SIG-M5 treated with dmso at 0.1 percent for 504 hours (cell line): ENCODE results near the gene TMEM170B.
A peak's percentile ranks its signal among the peaks of the same experiment; 100 is the strongest.
"Not testable (repeated sequence)": the region's sequence is repeated elsewhere in the genome, so short reads cannot be mapped to it uniquely, and the experiment has no call there.

Source experiments
- DNase-seq: peaks from one replicate; lab custom pipeline; 2025; ENCODE audit not compliant: unreplicated experiment; lab: John Stamatoyannopoulos, UW

The TMEM170B gene

GRCh38 chr6:11527274-11527870 is 10.2 kb upstream of the TMEM170B start:
- DNase-seq = no peak

DNA sequence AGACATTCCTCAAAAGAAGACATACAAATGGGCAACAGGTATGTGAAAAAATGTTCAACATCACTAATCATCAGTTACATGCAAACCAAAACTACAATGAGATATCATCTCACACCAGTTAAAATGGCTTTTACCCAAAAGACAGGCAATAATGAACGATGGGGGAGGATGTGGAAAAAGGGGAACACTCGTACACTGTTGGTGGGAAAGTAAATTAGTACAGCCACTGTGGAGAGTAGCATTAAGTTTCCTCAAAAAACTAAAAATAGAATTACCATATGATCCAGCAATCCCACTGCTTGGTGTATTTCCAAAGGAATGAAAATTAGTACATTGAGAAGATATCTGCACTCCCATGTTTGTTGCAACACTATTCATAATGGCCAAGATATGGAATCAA is 8.6 kb upstream of the TMEM170B start:
- DNase-seq = no peak

- no peak for DNase-seq
Measured at GRCh38 chr6:11532097-11532496, 5.5 kb upstream of the TMEM170B start.

GRCh38 chr6:11534561-11534960 is 3.0 kb upstream of the TMEM170B start:
- DNase-seq = no peak

GRCh38 chr6:11535801-11536230 is 1.7 kb upstream of the TMEM170B start:
- peak; percentile 78 for DNase-seq

DNA sequence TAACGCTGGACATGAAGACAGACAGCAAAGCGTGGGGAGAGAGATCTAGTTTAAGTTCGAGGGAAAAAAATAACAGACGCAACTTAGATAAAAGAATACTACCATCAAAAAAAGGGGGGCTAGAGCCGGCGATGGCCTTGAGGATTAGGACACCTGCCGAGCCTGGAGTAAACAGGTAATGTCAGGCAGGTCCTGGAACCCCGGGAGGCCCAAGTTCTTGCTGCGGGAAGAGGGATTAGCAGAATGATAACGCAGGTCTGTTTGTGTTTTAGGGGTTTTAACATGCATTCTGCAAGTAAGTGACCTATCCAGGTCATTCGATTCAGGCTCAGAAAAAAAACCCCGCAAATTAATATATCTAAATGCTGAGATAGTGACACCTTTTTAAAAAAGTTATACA is 754 bp upstream of the TMEM170B start:
- DNase-seq = no peak

DNA sequence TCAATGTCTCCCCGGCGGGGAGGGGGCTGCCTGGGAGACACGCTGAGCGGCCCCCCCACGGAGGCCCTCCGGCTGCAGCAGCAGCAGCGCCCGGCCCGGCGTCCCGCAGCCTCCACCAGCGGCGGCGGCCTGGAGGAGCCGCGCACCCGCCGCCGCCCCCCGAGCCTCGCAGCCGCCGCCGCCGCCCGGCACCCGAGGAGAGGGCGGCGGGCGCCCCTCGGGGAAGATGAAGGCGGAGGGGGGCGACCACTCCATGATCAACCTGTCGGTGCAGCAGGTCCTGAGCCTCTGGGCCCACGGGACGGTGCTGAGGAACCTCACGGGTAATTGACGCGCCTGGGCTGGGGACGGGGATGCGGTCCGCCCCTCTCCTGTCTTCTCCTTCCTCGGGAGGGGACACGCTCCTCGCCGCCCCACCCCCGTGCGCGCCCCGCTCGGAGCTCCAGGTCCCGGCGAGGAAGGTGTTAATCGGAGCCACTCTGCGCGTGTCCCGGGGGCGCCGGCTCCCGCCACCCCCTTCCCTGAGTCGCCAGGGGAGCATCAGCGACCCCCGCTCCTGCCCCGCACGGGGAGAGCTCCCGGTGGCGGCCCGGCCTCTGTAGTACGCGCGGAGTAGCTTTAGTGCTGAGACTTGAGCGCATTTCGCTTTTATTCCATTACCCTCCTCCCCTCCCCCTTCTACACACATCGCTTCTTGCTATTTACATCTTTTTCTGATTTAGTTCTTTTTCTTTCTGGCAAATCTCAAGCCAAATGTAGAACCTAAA is 686 bp downstream of the TMEM170B start:
- DNase-seq = peak; percentile 48

DNA sequence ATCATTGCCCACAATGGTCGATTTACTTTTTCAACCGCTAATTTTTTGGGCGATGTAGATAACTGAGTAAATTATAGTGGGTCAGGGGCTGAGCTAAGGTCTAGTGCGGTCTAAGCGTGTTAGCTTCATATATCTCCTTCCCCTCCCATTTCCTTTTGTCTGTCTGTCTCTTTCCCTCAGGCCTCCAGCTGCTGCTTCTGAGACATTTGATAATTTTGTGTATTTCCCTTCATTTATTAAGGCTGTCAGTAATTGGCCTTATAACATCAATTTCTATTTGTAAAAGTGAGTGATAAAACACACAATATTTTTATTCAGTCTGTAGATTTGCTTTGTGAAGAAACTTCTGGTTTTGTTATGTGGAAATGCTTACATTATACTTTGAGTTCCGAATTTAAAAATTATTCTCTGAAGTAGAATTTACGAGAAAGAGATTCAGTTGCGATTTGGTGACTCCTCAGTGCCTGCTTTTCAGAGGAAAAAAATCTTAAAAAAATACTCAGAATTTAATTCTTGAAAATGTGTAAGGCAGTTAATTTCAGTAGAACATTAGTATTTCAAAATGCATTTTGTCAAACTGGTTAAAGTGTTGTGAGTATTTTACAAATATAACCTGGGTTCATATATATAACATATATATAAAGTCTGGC is 1.4 kb downstream of the TMEM170B start:
- DNase-seq = peak; percentile 56

DNA sequence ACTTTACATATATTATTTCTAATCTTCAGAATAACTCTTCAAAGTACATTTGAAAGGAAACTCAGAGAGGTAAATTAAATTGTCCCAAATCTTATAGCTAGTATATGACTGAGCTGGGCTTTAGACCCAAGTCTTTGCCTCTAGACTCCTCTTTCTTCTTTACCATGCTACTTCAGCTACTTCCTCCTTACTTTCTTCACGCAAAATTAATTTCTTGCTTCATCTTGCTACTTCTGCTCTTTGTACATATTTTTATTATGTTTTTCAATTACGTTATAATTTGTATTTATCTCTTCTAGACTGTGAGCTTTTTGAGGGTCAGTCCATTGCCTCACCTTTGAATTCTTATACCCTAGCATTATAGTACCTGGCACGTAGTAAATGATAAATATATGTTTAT is 5.3 kb downstream of the TMEM170B start:
- DNase-seq = peak; percentile 24

DNA sequence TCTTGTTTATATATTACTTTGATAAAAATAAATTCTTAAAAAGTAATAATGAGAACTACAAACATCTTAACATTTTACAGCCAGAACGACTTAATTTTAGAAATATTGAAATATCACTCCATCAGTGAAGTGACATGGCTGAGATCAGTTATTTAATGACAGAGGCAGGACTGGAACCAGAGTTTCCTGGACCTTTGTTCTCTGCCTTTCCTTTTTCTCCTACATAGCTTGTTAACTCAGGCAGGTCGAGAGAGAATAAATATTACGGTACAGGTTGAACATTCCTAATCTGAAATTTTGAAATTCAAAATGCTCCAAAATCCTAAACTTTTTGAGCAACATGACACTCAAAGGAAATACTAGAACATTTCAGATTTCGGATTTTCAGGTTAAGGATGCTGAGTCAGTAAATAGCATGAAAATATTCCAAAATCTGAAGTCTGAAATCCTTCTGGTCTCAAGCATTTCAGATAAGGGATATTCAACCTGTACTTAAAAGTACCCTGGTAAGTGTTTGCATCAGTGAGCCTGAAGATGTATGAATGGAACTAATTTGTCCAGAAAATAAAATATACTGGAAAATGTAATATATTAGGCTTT is 6.5 kb downstream of the TMEM170B start:
- no peak for DNase-seq

DNA sequence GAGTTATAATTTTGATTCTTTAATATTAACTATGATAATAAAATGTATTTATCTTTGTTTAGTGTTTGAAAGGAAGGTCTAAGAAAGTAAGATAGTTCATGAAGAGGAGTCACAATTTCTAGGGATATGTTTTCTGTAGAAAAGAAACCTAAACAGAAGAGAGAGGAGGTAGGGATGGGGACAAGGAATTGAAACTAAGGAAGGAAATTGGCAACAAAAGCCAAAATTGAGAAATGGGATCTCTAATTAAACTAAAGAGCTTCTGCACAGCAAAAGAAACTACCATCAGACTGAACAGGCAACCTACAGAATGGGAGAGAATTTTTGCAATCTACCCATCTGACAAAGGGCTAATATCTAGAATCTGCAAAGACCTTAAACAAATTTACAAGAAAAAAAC is 10.3 kb downstream of the TMEM170B start:
- DNase-seq = peak; percentile 67

- DNase-seq = not testable (repeated sequence)
Measured at GRCh38 chr6:11548578-11548977, 11.0 kb downstream of the TMEM170B start.

GRCh38 chr6:11551053-11551452 is 13.5 kb downstream of the TMEM170B start:
- no peak for DNase-seq

- DNase-seq = peak; percentile 89
Measured at GRCh38 chr6:11552442-11552841, 14.9 kb downstream of the TMEM170B start.

DNA sequence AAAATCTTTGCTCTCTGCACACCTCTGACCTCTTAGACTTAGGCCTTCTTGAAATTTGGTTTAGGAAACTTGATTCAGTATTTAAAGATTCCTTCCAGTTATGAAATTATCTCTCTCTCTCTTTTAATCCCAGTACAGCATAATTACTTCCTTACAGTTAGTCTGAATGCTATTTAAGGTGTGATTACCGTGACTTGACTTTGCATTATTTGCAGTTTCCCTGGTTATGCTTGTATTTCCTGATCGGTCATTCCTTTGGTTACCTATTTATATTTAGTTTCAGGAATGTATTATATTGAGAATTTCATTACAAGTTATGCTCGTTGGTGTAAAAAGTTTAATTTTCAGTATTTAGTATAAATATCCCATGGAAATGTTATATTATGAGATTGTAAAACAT is 16.3 kb downstream of the TMEM170B start:
- DNase-seq = no peak

DNA sequence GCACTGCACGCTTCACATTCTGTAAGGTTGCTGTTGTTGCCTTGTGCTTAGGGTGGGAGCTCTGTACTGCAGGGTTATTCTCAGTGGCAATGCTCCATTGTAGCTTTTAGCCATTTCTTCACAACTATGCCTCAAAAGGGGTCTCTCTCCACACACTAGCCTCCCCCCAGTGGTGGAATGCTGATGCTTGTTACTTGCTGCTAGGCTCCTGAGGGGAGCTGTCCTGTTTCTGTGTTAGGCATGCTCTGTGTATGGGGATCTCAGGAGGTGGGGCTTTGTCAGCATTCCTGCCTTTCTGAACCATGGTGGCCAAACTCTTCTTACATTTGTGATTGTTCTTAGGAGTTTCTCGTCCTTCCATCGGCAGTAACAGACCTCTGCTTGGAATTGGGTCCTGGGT is 18.8 kb downstream of the TMEM170B start:
- no peak for DNase-seq

- no peak for DNase-seq
Measured at GRCh38 chr6:11563793-11564192, 26.2 kb downstream of the TMEM170B start.

- no peak for DNase-seq
Measured at GRCh38 chr6:11566609-11567008, 29.1 kb downstream of the TMEM170B start.

DNA sequence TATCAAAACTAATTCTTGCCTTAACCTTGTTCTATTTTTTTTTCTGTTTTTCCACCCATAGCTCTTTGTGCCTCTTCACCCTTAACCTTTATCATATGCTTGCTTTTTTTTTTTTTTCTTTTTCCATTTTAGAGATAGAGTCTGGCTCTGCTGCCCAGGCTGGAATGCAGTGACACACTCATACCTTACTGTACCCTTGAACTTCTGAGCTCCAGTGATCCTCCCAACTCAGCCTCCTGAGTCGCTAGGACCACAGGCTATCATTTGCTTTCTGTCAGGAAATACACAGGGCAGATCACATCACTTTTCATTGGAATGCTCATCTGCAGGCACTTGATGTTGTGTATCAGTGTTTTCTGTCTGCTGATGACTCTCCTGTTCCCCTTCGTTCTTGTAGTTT is 33.5 kb downstream of the TMEM170B start:
- DNase-seq = no peak

DNA sequence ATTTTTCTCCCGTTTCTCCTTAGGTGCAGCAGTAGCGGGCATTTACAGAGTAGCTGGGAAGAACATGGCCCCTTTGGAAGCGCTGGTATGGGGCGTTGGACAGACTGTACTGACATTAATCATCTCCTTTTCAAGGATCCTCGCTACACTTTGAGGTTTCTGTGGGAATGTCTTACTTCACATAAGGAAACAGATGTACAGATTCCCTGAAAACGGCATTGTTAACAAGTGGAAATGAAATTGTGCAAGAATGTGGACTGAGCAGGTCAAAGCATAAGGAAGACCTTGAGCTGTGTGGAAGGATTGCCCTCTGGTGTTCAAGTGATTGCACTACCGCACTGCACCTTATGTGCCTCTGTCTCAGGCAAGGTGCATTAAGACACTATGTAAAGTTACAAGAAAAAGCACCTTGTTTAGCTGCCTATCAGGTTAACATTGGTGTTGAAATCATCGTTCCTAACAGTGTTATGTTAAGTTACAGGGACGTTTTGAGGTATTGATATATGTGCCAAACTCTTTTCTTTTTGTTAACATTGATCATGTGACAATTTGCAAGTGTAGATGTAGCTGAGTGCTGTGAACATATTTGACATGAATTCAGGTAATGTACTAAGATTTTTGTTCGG is 38.0 kb downstream of the TMEM170B start:
- peak; percentile 80 for DNase-seq

DNA sequence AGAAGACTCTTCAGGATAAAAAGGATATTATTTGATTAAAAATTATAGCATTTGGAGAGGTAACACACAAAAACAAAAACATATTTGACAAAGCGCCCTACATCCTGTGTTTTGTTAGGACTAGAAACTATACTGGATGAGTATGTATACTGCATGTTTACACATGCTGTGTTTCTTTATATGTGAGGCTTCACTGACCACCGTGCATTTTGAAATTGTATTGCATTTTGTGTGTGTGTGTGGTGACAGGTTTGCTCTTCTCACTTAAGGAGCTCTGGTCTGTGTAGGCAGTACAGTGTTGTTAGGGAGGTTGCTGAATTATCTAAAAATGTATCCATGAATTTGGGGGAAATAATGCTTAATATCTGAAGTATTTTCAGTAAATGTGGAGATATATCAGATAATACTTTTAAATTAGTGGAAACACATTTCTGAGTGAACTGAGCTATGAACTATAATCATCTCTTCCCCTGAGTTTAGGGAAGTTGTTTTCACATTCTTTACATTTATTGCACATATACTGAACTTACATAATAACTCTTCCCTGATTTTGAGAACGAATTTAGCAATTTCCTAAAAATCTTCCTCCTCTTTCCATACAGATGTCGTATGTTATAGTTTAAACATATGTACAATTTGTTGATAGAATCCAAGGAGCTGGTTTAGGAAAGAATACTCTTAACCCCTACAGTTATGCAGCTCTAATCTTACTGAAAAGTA is 43.3 kb downstream of the TMEM170B start:
- DNase-seq = peak; percentile 40
